Smooth muscle cell (in vitro differentiated cells): ENCODE measurements around the gene TMSB10. TPM values are rescaled to one million over a fixed set of nuclear protein-coding genes. Genes with fewer than 3 reads are reported as not detected.

Source experiments
- DNase-seq: peaks from one replicate; lab custom pipeline; 2025; ENCODE audit not compliant: unreplicated experiment; lab: John Stamatoyannopoulos, UW
- H2AFZ ChIP-seq: fragments of 200-600 bp; sonication (generic); 2 replicates; pipeline ENCODE4 v1.6.0; 2016; ENCODE audit warnings: antibody characterized with exemption, low read depth, mild to moderate bottlenecking
- H3F3A ChIP-seq: fragments of 200-600 bp; sonication (generic); 2 replicates; pipeline ENCODE4 v1.6.0; 2017; ENCODE audit warnings: antibody characterized with exemption, low read depth
- H3K27ac ChIP-seq: fragments of 200-600 bp; sonication (generic); 2 replicates; pipeline ENCODE4 v1.5.1; 2016; ENCODE audit warnings: low read depth, mild to moderate bottlenecking
- H3K27me3 ChIP-seq: fragments of 200-600 bp; sonication (generic); 2 replicates; pipeline ENCODE4 v1.6.1; 2016; ENCODE audit warnings: low read depth, mild to moderate bottlenecking
- H3K36me3 ChIP-seq: fragments of 200-600 bp; sonication (generic); 2 replicates; pipeline ENCODE4 v1.5.1; 2016; ENCODE audit warnings: low read depth
- H3K4me1 ChIP-seq: fragments of 200-600 bp; sonication (generic); 2 replicates; pipeline ENCODE4 v1.5.1; 2016; ENCODE audit warnings: low read depth
- H3K4me2 ChIP-seq: fragments of 200-600 bp; sonication (generic); 2 replicates; pipeline ENCODE4 v1.6.0; 2016; ENCODE audit warnings: mild to moderate bottlenecking
- H3K4me3 ChIP-seq: fragments of 200-600 bp; sonication (generic); 2 replicates; pipeline ENCODE4 v1.5.1; 2016; ENCODE audit warnings: mild to moderate bottlenecking
- H3K79me2 ChIP-seq: fragments of 200-600 bp; sonication (generic); 2 replicates; pipeline ENCODE4 v1.6.0; 2016; ENCODE audit warnings: low read depth, mild to moderate bottlenecking
- H3K9ac ChIP-seq: fragments of 200-600 bp; sonication (generic); 2 replicates; pipeline ENCODE4 v1.6.0; 2016; ENCODE audit warnings: low read depth
- H3K9me3 ChIP-seq: fragments of 200-600 bp; sonication (generic); replicated peaks from 2 replicates; pipeline ENCODE4 v1.5.1; 2016; ENCODE audit warnings: low read depth
- H4K20me1 ChIP-seq: fragments of 200-600 bp; sonication (generic); 2 replicates; pipeline ENCODE4 v1.6.0; 2016; ENCODE audit warnings: low read depth
- WGBS: methylation state at CpG from one replicate; pipeline ENCODE4 v1.1.7; 2016; ENCODE audit warnings: low lambda C conversion rate; 5-methylcytosine and 5-hydroxymethylcytosine counted together
- polyA plus RNA-seq: library from polyadenylated mRNA; unstranded; fragments of >200 nt; fragmentation: Nextera tagmentation; extraction: Ambion mirVana; gene quantifications from 2 replicates; pipeline ENCODE4 v1.2.1, GENCODE V29; 2016
- total RNA-seq: library from RNA; depleted of rRNA; stranded (reverse); fragments of >200 nt; gene quantifications from 2 replicates; pipeline ENCODE4 v1.2.3, GENCODE V29; 2014
- TF ChIP-seq, protein P1 (sequence below): fragments of 200-600 bp; sonication (generic); IDR thresholded peaks from 2 replicates; pipeline ENCODE4 v1.5.1; 2017; ENCODE audit warnings: borderline replicate concordance, mild to moderate bottlenecking, antibody characterized with exemption; ENCODE audit not compliant: insufficient read depth, poor library complexity, severe bottlenecking

Gene TMSB10
- total and polyA plus RNA-seq, 2 experiments from 2014 or later, result 5,517 to 8,051 TPM

DNA sequence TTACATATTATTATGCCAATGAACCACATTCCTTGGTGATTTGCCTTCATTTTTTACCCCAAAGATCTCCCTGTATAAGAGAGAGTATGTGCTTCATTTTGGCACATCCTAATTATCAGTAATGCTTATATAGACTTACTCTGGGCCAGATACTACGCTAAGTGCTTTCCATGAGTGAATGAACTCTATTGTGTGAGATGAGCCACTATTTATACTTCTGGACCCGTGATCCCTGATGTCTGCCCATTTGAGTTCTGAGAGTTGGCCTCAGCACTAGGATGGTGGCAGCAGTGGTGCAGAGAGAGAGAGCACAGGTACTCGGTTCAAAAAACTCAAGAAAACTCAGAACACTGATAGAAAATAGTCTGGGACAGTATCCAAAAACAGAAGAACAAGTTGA lies 48.1 kb downstream of the TMSB10 start:
- H3K36me3 ChIP-seq, result no peaks in the 10 kb centered on the region
- no peaks in the 10 kb centered on the region for H3K79me2 ChIP-seq
- H3K9me3 ChIP-seq, result no peaks in the 10 kb centered on the region
- no peak overlapping the region for H2AFZ ChIP-seq
- H3K4me1 ChIP-seq, result peaks cover 12% of the 10 kb centered on the region
- TF ChIP-seq, protein P1, sequence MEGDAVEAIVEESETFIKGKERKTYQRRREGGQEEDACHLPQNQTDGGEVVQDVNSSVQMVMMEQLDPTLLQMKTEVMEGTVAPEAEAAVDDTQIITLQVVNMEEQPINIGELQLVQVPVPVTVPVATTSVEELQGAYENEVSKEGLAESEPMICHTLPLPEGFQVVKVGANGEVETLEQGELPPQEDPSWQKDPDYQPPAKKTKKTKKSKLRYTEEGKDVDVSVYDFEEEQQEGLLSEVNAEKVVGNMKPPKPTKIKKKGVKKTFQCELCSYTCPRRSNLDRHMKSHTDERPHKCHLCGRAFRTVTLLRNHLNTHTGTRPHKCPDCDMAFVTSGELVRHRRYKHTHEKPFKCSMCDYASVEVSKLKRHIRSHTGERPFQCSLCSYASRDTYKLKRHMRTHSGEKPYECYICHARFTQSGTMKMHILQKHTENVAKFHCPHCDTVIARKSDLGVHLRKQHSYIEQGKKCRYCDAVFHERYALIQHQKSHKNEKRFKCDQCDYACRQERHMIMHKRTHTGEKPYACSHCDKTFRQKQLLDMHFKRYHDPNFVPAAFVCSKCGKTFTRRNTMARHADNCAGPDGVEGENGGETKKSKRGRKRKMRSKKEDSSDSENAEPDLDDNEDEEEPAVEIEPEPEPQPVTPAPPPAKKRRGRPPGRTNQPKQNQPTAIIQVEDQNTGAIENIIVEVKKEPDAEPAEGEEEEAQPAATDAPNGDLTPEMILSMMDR, result no peak
- H3K4me2 ChIP-seq, result no peak overlapping the region
- no peak for DNase-seq
- no peak overlapping the region for H3K4me3 ChIP-seq
- no peaks in the 10 kb centered on the region for H4K20me1 ChIP-seq
- H3F3A ChIP-seq, result no peaks in the 10 kb centered on the region
- no peaks in the 10 kb centered on the region for H3K27me3 ChIP-seq
- H3K27ac ChIP-seq, result no peak overlapping the region
- H3K9ac ChIP-seq, result no peak overlapping the region
- 88% methylated on average over 3 of the region's 3 CpGs for WGBS

DNA sequence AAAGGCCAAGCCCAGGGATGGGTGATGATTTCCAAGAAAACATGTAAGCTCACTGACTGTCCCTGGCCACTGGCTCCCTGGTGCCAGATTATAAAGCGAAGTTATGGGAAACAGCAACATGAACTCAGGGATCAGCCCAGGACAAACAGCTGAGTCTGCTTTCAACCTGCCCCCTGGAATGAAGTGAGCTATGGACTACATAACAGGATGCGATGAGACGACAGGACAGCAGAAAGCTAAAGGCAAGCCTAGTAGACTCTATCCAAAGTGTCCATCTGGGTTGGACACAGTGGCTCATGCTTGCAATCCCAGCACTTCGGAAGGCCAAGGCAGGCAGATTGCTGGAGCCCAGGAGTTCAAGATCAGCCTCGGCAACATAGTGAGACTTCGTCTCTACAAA lies 48.9 kb downstream of the TMSB10 start:
- 98% methylated on average over 6 of the region's 6 CpGs for WGBS
- Histone ChIP-seq H3F3A (no peaks in the 10 kb centered on the region), H3K9me3 (no peaks in the 10 kb centered on the region), H3K27ac (no peak overlapping the region), H3K4me2 (no peak overlapping the region), H3K79me2 (no peaks in the 10 kb centered on the region), H2AFZ (no peak overlapping the region), H3K27me3 (no peaks in the 10 kb centered on the region), H4K20me1 (no peaks in the 10 kb centered on the region), H3K4me3 (no peak overlapping the region), H3K9ac (no peak overlapping the region), H3K36me3 (no peaks in the 10 kb centered on the region), H3K4me1 (peaks cover 20% of the 10 kb centered on the region)
- DNase-seq, result no peak
- TF ChIP-seq, protein P1, result no peak

Other genes with a start within 250 kb of the TMSB10 start
- gene TRABD2A, start 24.6 kb upstream of the TMSB10 start, total RNA-seq, result 0.31 TPM in 1 of 2 replicates, not detected in the other
- 0.11 and 1.1 TPM in 2 replicates for gene TRABD2A, start 24.6 kb upstream of the TMSB10 start, polyA plus RNA-seq
- gene KCMF1, start 65.5 kb downstream of the TMSB10 start, total RNA-seq, result 65.0 and 102 TPM in 2 replicates
- gene KCMF1, start 65.5 kb downstream of the TMSB10 start, polyA plus RNA-seq, result 55.0 and 56.5 TPM in 2 replicates
- gene TCF7L1, start 227.7 kb downstream of the TMSB10 start, total RNA-seq, result 2.9 and 4.5 TPM in 2 replicates
- 15.2 and 18.2 TPM in 2 replicates for gene TCF7L1, start 227.7 kb downstream of the TMSB10 start, polyA plus RNA-seq